MM.1S (cell line): ENCODE data around the gene ELOVL6.

Experiments used
- DNase-seq: peaks from one replicate; pipeline ENCODE4 v3.0.0-alpha.2; 2015
- H2AFZ ChIP-seq: fragments of 300-600 bp; sonication (generic); 2 replicates; pipeline ENCODE4 v1.6.0; 2016; ENCODE audit warnings: antibody characterized with exemption, low read length
- H3F3A ChIP-seq: fragments of 300-600 bp; sonication (generic); 2 replicates; pipeline ENCODE4 v1.6.1; 2016; ENCODE audit warnings: mild to moderate bottlenecking, antibody characterized with exemption, low read length, moderate library complexity, mixed read lengths; ENCODE audit not compliant: insufficient read depth
- H3K27ac ChIP-seq: fragments of 300-600 bp; sonication (generic); 2 replicates; pipeline ENCODE4 v1.5.1; 2016; ENCODE audit warnings: mild to moderate bottlenecking, low read length
- H3K27me3 ChIP-seq: fragments of 300-600 bp; sonication (generic); replicated peaks from 2 replicates; pipeline ENCODE4 v1.6.0; 2016; ENCODE audit warnings: low read length; ENCODE audit not compliant: insufficient read depth
- H3K36me3 ChIP-seq: fragments of 300-600 bp; sonication (generic); replicated peaks from 2 replicates; pipeline ENCODE4 v1.6.1; 2016; ENCODE audit warnings: mild to moderate bottlenecking, low read length, mixed read lengths; ENCODE audit not compliant: insufficient read depth
- H3K4me1 ChIP-seq: fragments of 300-600 bp; sonication (generic); 2 replicates; pipeline ENCODE4 v1.6.1; 2016; ENCODE audit warnings: low read length, mixed read lengths
- H3K4me2 ChIP-seq: fragments of 300-600 bp; sonication (generic); 2 replicates; pipeline ENCODE4 v1.6.0; 2016; ENCODE audit warnings: low read depth, low read length
- H3K4me3 ChIP-seq: fragments of 300-600 bp; sonication (generic); 2 replicates; pipeline ENCODE4 v1.5.1; 2016; ENCODE audit warnings: low read length, mixed read lengths
- H3K79me2 ChIP-seq: fragments of 300-600 bp; sonication (generic); 2 replicates; pipeline ENCODE4 v1.6.1; 2016; ENCODE audit warnings: mixed run types, low read length, mixed read lengths
- H3K9ac ChIP-seq: fragments of 300-600 bp; sonication (generic); 2 replicates; pipeline ENCODE4 v1.6.1; 2016; ENCODE audit warnings: low read length, mixed read lengths
- H3K9me2 ChIP-seq: fragments of 300-600 bp; sonication (generic); replicated peaks from 2 replicates; pipeline ENCODE4 v1.6.1; 2016; ENCODE audit warnings: mild to moderate bottlenecking, low read length, mixed read lengths; ENCODE audit not compliant: insufficient read depth
- H3K9me3 ChIP-seq: fragments of 300-600 bp; sonication (generic); replicated peaks from 2 replicates; pipeline ENCODE4 v1.6.1; 2016; ENCODE audit warnings: mild to moderate bottlenecking, low read length, mixed read lengths; ENCODE audit not compliant: insufficient read depth
- H4K20me1 ChIP-seq: fragments of 300-600 bp; sonication (generic); 2 replicates; pipeline ENCODE4 v1.6.1; 2016; ENCODE audit warnings: mild to moderate bottlenecking, low read length, moderate library complexity, mixed read lengths; ENCODE audit not compliant: insufficient read depth
- CTCF ChIP-seq: fragments of 300-600 bp; sonication (generic); IDR thresholded peaks from 2 replicates; pipeline ENCODE4 v1.5.1; 2016; ENCODE audit warnings: antibody characterized with exemption, low read length, mixed read lengths
- EZH2 ChIP-seq: fragments of 300-600 bp; sonication (generic); optimal IDR thresholded peaks from 2 replicates; pipeline ENCODE3; 2017; ENCODE audit warnings: low read depth, mild to moderate bottlenecking, antibody characterized with exemption, low read length, mixed read lengths
- EZH2phosphoT487 ChIP-seq: fragments of 300-600 bp; sonication (generic); IDR thresholded peaks from 2 replicates; pipeline ENCODE4 v1.6.1; 2018; ENCODE audit warnings: antibody characterized with exemption, low read length

Gene ELOVL6

GRCh38 chr4:110128472-110128919 lies 69.9 kb downstream of the ELOVL6 start:
- H3K4me2 ChIP-seq, result no peak overlapping the region
- no peaks in the 10 kb centered on the region for H3F3A ChIP-seq
- no peaks in the 10 kb centered on the region for H3K79me2 ChIP-seq
- H3K4me3 ChIP-seq, result no peak overlapping the region
- H3K4me1 ChIP-seq, result no peaks in the 10 kb centered on the region
- H3K27ac ChIP-seq, result no peak overlapping the region
- TF ChIP-seq EZH2 (no peak), CTCF (no peak), EZH2phosphoT487 (no peak)
- H2AFZ ChIP-seq, result no peak overlapping the region
- H4K20me1 ChIP-seq, result no peaks in the 10 kb centered on the region
- no peaks in the 10 kb centered on the region for H3K9me3 ChIP-seq
- DNase-seq, result no peak
- no peaks in the 10 kb centered on the region for H3K9me2 ChIP-seq
- H3K36me3 ChIP-seq, result no peaks in the 10 kb centered on the region
- no peaks in the 10 kb centered on the region for H3K27me3 ChIP-seq
- no peak overlapping the region for H3K9ac ChIP-seq

GRCh38 chr4:110128029-110128428 lies 70.4 kb downstream of the ELOVL6 start:
- no peak overlapping the region for H3K27ac ChIP-seq
- no peak overlapping the region for H2AFZ ChIP-seq
- DNase-seq, result no peak
- H3K36me3 ChIP-seq, result no peaks in the 10 kb centered on the region
- H3K4me2 ChIP-seq, result no peak overlapping the region
- H3K9ac ChIP-seq, result no peak overlapping the region
- no peaks in the 10 kb centered on the region for H3K79me2 ChIP-seq
- TF ChIP-seq EZH2, result no peak
- no peak for TF ChIP-seq CTCF
- H3K27me3 ChIP-seq, result no peaks in the 10 kb centered on the region
- H3F3A ChIP-seq, result no peaks in the 10 kb centered on the region
- no peaks in the 10 kb centered on the region for H3K9me2 ChIP-seq
- no peak overlapping the region for H3K4me3 ChIP-seq
- H3K9me3 ChIP-seq, result no peaks in the 10 kb centered on the region
- H3K4me1 ChIP-seq, result no peaks in the 10 kb centered on the region
- H4K20me1 ChIP-seq, result no peaks in the 10 kb centered on the region

GRCh38 chr4:110124711-110125110 lies 73.7 kb downstream of the ELOVL6 start:
- Histone ChIP-seq H3K4me2 (no peak overlapping the region), H3F3A (no peaks in the 10 kb centered on the region), H3K9ac (no peak overlapping the region), H3K79me2 (no peaks in the 10 kb centered on the region), H3K36me3 (no peaks in the 10 kb centered on the region), H2AFZ (no peak overlapping the region), H3K27me3 (no peaks in the 10 kb centered on the region), H4K20me1 (no peaks in the 10 kb centered on the region), H3K4me1 (no peaks in the 10 kb centered on the region), H3K27ac (no peak overlapping the region), H3K9me3 (no peaks in the 10 kb centered on the region), H3K4me3 (no peak overlapping the region), H3K9me2 (no peaks in the 10 kb centered on the region)
- TF ChIP-seq EZH2phosphoT487 (no peak), CTCF (no peak), EZH2 (no peak)
- no peak for DNase-seq

- Histone ChIP-seq H3K79me2 (no peaks in the 10 kb centered on the region), H3F3A (no peaks in the 10 kb centered on the region), H2AFZ (no peak overlapping the region), H3K4me3 (no peak overlapping the region), H3K4me1 (no peaks in the 10 kb centered on the region), H4K20me1 (no peaks in the 10 kb centered on the region), H3K27me3 (no peaks in the 10 kb centered on the region), H3K36me3 (no peaks in the 10 kb centered on the region), H3K9me2 (no peaks in the 10 kb centered on the region), H3K27ac (no peak overlapping the region), H3K9me3 (no peaks in the 10 kb centered on the region), H3K4me2 (no peak overlapping the region), H3K9ac (no peak overlapping the region)
- no peak for DNase-seq
- no peak for TF ChIP-seq EZH2
- no peak for TF ChIP-seq EZH2phosphoT487
- no peak for TF ChIP-seq CTCF
Observed at GRCh38 chr4:110122201-110122600, 76.2 kb downstream of the ELOVL6 start.
